HG03439 (cell line): ENCODE measurements around the gene GPS1.
"Not testable (repeated sequence)": the region's sequence is repeated elsewhere in the genome, so short reads cannot be mapped to it uniquely, and the experiment has no call there.

Source experiments
- ATAC-seq: cut with Tn5 transposase; IDR thresholded peaks from one replicate; pipeline ENCODE4 v1.9.1; 2021; ENCODE audit warnings: mild to moderate bottlenecking, moderate library complexity; ENCODE audit not compliant: unreplicated experiment

Gene GPS1

GRCh38 chr17:82025401-82026107 is 26.1 kb upstream of the GPS1 start:
- ATAC-seq = no peak

- ATAC-seq = no peak
Observed at GRCh38 chr17:82028246-82028645, 23.5 kb upstream of the GPS1 start.

- ATAC-seq = no peak
Observed at GRCh38 chr17:82028966-82029365, 22.7 kb upstream of the GPS1 start.

- ATAC-seq = no peak
Observed at GRCh38 chr17:82029391-82029790, 22.3 kb upstream of the GPS1 start.

- ATAC-seq = no peak
Observed at GRCh38 chr17:82029990-82030469, 21.7 kb upstream of the GPS1 start.

GRCh38 chr17:82030470-82031302 is 21.0 kb upstream of the GPS1 start:
- no peak for ATAC-seq

- ATAC-seq = no peak
Observed at GRCh38 chr17:82031303-82031884, 20.3 kb upstream of the GPS1 start, which contains the start of gene RAC3. Gene RAC3 (plus strand): TSS chr17:82031678. CDS start chr17:82031762, 84 bp downstream.

- no peak for ATAC-seq
Observed at GRCh38 chr17:82031885-82032627, 19.6 kb upstream of the GPS1 start.

- no peak for ATAC-seq
Observed at GRCh38 chr17:82033359-82034085, 18.2 kb upstream of the GPS1 start.

GRCh38 chr17:82034371-82035011 is 17.2 kb upstream of the GPS1 start:
- ATAC-seq = no peak

- ATAC-seq = no peak
Observed at GRCh38 chr17:82035488-82035887, 16.2 kb upstream of the GPS1 start.

- no peak for ATAC-seq
Observed at GRCh38 chr17:82035956-82036633, 15.6 kb upstream of the GPS1 start.

- ATAC-seq = no peak
Observed at GRCh38 chr17:82036634-82037091, 15.0 kb upstream of the GPS1 start.

GRCh38 chr17:82037092-82037888 is 14.4 kb upstream of the GPS1 start, which contains the start of gene DCXR:
Gene DCXR (minus strand): TSS chr17:82037697. CDS start chr17:82037682, 15 bp downstream.
- peak; percentile 89 for ATAC-seq

- no peak for ATAC-seq
Observed at GRCh38 chr17:82037889-82038195, 13.9 kb upstream of the GPS1 start.

- ATAC-seq = not testable (repeated sequence)
Observed at GRCh38 chr17:82038796-82039409, 12.8 kb upstream of the GPS1 start.

- ATAC-seq = no peak
Observed at GRCh38 chr17:82039695-82040299, 11.9 kb upstream of the GPS1 start.
